SKM-1 (cell line): Measurements from ENCODE around the gene SCAMP1.
"Not testable (repeated sequence)": the region's sequence is repeated elsewhere in the genome, so short reads cannot be mapped to it uniquely, and the experiment has no call there.

Source experiments
- DNase-seq: peaks from one replicate; lab custom pipeline; 2025; ENCODE audit not compliant: unreplicated experiment; lab: John Stamatoyannopoulos, UW

The SCAMP1 gene

DNA sequence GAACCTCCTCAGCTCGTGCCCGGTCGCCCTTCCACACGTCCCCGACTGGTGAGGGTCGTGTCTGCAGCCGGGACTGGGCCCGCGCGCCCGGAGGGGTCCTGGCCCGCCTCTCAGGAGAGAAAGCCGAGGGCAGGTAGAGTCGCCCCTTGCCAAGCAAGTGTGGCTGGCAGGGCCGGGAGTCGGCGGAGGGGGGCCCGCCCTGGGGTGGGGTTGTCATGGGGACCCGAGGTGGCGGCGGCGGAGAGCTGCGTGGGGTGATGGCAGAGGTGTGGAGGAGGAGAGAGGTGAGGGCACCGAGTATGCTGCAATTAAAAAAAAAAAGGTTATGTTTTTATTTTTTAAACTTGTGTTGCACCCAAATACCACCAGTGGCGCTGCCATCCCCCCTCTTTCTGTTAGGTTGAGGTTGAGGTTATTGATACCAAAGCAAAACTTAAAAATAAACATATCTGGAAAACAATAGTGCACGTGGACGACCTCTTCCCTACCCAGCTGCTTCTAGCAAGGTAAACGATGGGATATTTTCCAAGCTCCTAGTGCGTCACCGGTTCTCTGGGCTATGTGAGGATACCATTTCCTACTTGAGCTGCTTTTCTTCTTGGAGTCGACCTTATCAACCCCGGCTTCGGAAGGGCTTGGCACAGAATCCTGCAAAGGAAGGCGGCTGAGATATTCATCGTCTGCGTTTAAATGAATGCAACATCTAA lies 660 bp downstream of the SCAMP1 start:
- peak; percentile 72 for DNase-seq

DNA sequence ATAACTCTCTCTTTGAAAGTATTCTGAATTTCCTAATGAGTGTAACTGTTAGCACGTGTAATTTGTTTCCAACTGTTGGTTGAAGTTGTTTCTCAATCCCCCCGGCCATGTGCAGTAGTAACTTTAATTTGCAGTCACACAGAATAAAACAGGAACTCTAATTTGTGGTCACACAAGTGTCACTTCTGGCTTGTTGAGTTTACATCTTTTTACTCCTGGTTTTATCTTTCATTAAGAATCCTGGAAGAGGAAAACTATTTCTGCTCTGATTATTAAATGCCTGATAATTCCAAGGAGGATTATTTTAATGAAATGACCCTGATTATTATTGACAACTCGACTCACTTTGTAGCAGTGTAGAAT lies 1.2 kb downstream of the SCAMP1 start:
- DNase-seq = peak; percentile 72

DNA sequence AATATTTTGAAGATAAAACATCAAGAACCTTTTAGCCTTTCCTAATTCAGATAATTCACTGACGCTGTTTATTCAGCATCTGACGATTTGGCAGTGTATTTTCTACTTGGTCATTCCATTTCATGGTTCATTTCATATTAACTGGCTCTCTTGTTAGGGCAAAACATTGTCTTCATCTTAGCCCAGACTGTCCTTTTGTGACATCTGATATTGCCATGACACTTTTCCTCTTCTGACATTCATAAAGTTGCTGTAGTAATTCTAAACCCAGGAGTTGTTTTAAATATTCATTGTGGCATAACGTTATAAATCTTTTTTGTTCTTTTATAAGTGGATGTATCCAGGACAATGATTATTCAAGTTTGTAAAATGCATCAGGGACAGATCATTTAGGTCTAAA lies 1.8 kb downstream of the SCAMP1 start:
- DNase-seq = no peak

GRCh38 chr5:78364005-78364404 lies 3.6 kb downstream of the SCAMP1 start:
- DNase-seq = no peak

DNA sequence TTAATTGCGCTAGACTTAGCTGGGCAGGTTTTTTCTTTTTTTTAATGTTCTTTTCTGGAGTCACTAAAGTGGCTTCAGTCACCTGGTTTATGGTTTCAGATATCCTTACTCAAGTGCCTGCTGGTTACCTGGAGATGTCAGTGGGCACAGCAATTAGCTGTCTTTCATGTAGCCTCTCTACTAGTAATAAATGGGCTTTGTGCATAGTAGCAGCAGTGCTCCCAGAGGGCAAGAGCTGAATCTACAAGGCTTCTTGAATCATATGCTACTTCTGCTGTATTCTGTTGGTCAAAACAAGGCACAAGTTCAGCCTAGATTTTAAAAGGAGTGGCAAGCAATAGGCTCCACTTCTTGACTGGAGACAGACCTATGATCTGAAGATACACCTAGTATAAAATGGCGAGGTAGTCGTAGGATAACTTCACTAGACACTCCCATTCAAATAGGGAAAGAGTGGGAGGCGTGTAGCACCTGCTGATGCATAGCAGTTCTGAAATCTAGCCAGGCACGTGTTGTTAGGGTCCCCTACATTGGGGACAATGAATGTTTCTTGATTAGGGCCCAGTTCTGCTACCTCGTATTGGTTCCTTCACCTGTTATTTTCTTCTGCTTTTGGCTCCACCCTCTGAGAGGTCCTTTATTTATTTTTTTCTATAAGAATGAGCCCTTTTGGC lies 7.0 kb downstream of the SCAMP1 start:
- DNase-seq = no peak

- DNase-seq = no peak
These were observed 9.3 kb downstream of the SCAMP1 start for GRCh38 chr5:78369680-78370079.

GRCh38 chr5:78373231-78373630 lies 12.8 kb downstream of the SCAMP1 start:
- no peak for DNase-seq

DNA sequence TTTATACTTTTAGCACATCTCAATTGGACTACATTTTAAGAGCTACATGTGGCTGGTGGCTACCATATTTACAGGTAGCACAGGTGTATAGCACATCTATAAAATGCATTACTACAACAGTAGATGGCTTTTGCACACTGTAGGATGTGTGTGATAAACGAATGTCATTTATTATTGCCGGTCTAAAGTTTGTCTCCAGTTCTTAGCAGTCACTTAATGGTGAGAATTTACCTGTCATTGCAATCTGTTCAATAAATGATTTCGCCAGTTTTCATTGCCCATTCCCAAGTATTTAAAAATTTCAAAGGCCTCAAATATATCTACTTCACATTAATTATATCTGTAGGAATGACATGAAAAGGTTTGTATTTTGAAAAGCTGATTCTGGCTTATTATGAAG lies 15.9 kb downstream of the SCAMP1 start:
- DNase-seq = no peak

DNA sequence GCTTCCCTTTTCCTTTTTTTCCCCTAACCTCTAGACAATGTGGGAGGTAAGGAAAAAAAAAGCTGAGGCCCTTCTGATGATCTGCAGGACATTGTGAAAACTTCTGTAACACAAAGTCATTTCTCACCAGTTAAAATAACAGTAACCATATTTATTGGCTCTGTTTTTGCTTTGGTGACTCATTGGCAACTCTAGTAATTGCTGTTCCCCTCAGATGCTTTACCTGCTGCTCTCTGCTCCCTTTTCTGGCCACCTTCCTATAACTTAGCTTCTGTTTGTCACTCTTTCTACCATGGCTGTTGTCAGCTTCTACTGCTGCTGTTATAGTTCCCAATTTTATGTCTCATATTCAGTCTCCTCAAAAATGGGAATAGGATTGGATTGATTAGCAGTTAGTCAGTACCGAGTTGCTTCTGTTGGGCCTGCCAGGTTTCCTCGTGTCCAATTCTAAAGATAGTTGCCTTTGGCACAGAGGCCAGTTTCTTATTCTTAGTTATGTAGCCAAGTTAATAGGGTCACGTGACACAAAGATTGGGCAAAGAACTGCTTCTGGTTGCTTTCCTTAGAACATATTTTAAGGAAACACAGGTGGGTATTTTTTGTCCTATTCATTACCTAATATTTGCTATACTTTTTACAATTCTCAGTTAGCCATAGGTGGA lies 16.8 kb downstream of the SCAMP1 start:
- no peak for DNase-seq

DNA sequence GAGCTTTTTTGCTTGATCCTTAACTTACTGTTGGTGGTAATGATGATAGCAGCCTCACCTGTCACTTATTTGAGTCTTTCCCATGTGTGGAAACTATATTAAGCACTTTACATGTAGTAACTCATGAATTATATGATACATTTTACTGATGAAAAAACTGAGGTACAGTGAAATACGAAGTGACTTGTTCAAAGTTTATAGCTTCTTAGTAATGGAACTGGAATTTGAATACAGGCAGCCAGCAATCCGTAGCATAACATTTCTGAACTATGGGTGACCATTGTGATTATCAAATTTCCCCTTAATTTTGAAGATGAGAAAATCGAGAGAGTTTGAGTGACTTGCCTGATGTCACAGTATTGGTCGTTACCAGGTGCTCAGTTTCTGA lies 17.3 kb downstream of the SCAMP1 start:
- no peak for DNase-seq

GRCh38 chr5:78387468-78388153 lies 27.2 kb downstream of the SCAMP1 start:
- DNase-seq = no peak

GRCh38 chr5:78391357-78391756 lies 30.9 kb downstream of the SCAMP1 start:
- not testable (repeated sequence) for DNase-seq

GRCh38 chr5:78397831-78398230 lies 37.4 kb downstream of the SCAMP1 start:
- DNase-seq = no peak

DNA sequence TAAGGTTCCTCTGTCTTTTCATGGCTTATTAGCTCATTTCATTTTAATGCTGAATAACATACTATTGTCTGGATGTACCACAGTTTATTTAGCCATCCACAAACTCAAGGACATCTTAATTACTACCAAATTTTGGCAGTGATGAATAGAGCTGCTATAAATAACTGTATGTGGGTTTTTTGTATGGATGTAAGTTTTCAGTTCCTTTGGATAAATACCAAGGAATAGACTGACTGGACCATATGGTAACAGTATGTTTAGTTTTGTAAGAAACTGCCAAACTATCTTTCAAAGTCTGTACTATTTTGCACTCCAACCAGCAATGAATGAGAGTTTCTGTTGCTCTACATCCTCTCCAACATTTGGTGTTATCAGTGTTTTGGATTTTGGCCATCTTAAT lies 38.7 kb downstream of the SCAMP1 start:
- no peak for DNase-seq

- DNase-seq = no peak
These were observed 44.4 kb downstream of the SCAMP1 start for GRCh38 chr5:78404682-78405293.

DNA sequence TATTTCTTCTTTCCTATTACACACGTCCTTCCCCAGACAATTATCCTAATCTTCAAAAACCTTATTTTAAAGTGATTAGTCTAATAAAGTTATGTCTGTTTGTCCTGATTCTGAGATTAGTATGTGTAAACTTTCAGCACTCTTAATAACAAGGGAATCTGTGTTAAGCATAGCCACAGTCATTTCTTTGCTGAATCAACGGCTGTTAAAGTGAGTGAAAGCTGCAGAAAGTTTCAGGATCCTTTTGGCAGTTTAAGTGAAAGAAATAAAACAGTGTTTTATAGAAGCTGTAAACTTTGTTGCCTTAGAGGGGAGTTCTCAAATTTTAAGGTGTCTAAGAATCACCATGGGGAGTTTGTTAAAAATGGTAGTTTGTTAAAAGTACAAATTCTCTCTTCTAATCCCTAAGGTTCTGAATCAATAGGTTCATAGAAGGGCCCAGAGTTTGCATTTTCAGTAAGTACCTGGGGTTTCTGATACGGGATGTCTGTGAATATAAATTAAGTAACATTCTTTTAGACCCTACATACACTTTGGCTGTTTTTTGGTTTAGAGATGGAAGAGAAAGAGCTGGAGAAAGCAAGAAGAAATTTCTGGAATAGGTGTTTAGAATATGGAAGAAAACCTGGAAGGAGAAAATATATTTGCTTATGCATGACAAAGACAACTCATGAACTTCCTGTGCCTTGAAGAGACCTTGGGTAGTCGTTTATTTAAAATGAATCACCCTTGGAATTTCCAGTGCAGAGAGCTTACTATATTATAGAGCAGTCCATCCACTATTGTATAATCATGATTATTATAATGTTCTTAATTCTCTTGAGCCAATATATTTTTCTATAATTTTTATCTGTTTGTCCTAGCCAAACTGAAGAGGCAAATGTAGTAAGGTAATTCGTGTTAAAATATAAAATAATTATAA lies 45.7 kb downstream of the SCAMP1 start:
- DNase-seq = no peak

GRCh38 chr5:78407458-78407857 lies 47.0 kb downstream of the SCAMP1 start:
- no peak for DNase-seq

DNA sequence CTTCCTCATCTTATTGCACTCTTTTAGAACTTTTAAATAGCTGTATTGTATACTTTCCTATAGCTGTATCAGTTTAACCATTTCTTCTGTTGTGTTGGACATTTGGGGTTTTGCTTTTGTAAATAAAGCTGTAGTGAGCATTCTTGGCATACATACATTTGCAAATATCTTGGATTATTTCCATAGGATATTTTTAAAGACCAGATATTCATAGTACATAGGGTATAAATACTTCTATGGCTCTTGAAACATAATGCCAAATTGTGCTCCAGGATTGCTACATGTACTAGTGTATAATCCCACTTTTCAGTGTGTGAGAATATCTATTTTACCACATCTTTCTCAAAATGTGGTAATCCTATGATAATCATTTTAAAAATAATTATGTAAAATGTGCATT lies 51.2 kb downstream of the SCAMP1 start:
- no peak for DNase-seq

GRCh38 chr5:78416677-78417425 lies 56.4 kb downstream of the SCAMP1 start:
- DNase-seq = no peak

GRCh38 chr5:78419396-78419795 lies 59.0 kb downstream of the SCAMP1 start:
- DNase-seq = no peak
